GM12801 (cell line): ENCODE measurements around the gene HAVCR1.

Experiments
- TF ChIP-seq, protein P1 (sequence below): IDR thresholded peaks from one replicate; pipeline ENCODE4 v1.5.1; 2011; ENCODE audit warnings: control low read depth; ENCODE audit not compliant: insufficient read length; ENCODE audit errors: extremely low read depth

The HAVCR1 gene

DNA sequence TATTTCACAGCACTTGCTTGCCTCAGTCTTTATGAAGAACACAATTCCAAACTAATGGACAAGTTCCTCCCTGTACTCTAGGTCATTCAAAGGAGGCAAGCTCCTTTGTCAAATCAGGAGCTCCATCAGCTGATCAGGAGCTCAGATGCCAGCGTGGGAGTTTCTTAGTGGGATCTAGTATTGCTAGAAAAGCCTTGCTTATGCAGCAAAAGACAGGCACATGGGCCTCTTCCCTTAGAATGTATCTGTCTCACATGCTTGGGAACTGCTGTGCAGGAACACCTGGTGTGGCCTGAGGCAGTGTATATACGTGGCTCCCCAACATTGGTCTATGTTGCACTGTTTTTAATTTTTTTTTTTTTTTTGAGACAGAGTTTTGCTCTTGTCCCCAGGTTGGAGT is 21.4 kb upstream of the HAVCR1 start:
- TF ChIP-seq, protein P1, sequence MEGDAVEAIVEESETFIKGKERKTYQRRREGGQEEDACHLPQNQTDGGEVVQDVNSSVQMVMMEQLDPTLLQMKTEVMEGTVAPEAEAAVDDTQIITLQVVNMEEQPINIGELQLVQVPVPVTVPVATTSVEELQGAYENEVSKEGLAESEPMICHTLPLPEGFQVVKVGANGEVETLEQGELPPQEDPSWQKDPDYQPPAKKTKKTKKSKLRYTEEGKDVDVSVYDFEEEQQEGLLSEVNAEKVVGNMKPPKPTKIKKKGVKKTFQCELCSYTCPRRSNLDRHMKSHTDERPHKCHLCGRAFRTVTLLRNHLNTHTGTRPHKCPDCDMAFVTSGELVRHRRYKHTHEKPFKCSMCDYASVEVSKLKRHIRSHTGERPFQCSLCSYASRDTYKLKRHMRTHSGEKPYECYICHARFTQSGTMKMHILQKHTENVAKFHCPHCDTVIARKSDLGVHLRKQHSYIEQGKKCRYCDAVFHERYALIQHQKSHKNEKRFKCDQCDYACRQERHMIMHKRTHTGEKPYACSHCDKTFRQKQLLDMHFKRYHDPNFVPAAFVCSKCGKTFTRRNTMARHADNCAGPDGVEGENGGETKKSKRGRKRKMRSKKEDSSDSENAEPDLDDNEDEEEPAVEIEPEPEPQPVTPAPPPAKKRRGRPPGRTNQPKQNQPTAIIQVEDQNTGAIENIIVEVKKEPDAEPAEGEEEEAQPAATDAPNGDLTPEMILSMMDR, result no peak

DNA sequence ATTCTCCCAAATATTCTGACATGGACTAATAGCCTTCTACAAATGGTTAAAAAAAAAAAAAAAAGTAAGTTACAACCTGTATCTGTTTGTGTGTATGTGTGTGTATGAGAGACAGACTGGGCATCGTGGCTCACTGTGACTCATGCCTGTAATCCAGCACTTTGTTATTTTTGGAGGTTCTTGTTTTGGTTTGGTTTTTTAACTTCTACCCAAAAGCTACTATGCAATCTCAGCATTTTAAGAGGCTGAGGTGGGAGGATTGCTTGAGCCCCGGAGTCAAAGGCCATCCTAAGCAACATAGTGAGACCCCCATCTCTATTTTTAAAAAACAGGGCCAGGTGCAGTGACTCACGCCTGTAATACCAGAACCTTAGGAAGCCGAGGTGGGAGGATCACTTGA is 17.6 kb upstream of the HAVCR1 start:
- TF ChIP-seq, protein P1, result no peak

DNA sequence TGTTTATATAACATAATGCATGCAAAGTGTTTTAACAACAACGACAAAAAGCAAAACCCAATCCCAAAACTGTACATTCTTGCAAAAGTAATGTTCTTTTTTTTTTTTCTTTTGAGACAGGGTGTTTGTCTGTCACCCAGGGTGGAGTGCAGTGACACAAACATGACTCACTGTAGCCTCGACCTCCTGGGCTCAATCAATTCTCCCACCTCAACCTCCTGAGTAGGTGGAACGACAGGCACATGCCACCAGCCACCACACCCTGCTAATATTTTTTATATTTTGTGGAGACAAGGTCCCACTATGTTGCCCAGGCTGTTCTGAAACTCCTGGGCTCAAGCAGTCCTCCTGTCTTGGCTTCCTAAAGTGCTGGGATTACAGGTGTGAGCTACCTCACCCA is 13.6 kb upstream of the HAVCR1 start:
- TF ChIP-seq, protein P1, result no peak

DNA sequence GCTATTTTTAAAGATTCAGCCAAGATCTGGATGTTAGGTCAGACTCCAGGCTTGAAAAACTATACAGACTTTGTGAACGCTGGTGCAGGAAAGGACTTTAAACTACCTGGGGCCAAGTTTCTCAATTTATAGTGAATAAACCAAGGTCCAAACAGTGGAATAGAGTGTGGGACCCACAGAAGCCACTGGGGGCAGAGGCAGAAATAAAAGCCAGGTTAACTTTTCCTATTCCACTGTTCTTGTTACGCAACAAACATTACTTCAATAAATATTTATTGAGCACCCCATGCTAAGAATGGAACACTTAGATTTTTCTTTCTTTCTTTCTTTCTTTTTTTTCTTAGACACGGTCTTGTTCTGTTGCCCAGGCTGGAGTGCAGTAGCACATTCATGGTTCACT is 11.0 kb upstream of the HAVCR1 start:
- TF ChIP-seq, protein P1, result no peak

DNA sequence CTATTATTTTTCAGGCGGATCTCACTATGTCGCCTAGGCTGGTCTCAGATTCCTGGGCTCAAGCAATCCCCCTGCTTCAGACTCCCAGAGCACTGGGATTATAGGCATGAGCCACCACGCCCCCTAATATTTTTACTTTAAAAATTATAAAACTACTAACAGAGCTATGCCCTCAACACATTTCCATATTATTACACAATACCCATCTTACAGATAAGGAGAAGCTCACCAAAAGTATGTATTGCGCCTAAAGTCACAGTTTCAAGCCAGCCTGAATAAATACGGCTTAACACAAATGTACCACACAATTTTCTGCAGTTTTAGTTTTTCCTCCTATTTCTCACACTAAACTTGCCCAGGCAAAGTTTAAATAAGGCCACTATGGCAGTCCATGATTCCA is 9.9 kb upstream of the HAVCR1 start:
- TF ChIP-seq, protein P1, result no peak

DNA sequence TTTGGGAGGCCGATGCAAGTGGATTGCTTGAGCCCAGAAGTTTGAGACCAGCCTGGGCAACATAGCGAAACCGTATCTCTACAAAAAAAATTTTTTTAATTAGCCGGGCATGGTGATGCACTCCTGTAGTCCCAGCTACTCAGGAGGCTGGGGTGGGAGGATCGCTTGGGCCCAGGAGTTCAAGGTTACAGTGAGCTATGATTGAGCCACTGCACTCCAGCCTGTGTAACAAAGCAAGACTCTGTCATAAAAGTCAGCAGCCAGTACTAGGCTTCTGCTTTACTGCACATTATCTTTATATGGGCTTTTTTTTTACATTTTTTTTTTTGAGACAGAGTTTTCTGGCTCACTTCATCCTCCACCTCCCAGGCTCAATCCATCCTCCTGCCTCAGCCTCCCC is 9.4 kb upstream of the HAVCR1 start:
- TF ChIP-seq, protein P1, result no peak

DNA sequence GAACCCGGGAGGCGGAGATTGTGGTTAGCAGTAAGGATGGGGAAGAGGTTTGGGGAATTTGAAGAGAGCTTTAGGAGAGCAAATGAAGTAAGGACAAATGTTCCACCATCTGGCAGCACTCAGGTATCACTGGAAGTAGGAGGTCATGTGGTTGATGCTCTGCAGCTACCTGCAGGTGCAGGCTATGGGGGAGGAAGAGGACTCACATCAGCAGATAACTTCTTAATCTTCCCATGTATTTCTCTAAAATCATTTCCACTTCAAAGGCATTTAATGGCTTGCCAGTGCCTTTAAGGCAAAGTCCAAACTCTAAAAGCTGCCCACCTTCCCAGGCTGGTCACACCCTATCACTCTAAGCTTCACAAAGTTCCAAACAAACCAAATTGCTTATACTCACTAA is 8.1 kb upstream of the HAVCR1 start:
- TF ChIP-seq, protein P1, result no peak

DNA sequence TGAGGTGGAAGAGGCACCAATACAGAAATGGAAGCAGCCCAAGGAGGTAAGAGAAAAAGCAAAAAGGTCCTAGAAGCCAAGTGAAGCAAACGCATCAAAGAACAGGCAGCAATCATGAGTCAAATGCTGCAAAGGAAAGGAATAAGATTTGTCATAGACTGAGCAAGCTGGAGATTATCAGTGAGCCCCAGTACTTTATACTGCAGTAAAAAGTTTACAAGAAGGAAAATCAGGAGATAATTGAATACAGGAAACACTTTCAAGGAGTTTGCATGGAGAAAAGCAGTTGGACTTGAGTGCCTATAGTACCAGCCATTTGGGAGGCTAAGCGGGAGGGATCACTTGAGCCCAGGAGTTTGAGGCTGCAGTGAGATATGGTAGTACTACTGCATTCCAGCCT is 7.2 kb upstream of the HAVCR1 start:
- TF ChIP-seq, protein P1, result no peak
